ENCODE measurements around the gene HLA-DRA.

- TF ChIP-seq ELF4 (IDR thresholded peaks at IDR 0.05): no peak
- no peak for TF ChIP-seq FOXA1 (IDR thresholded peaks at IDR 0.05)
- TF ChIP-seq SUZ12 (IDR thresholded peaks at IDR 0.05): no peak
- TF ChIP-seq L3MBTL2 (conservative IDR thresholded peaks at IDR 0.05): no peak
- no peak for TF ChIP-seq SP1 (IDR thresholded peaks at IDR 0.05)
- TF ChIP-seq ZNF384 (IDR thresholded peaks at IDR 0.05): no peak
Measured at GRCh38 chr6:32424589-32425300, 14.9 kb upstream of the HLA-DRA start.

All from HEK293T (cell line).